Gastrocnemius medialis (tissue), 4 donors: Measurements from ENCODE around the gene MYL11.

Source experiments
- POLR2A ChIP-seq, 2 donors: fragments of 450-650 bp; IDR thresholded peaks; one replicate each; pipeline ENCODE4 v1.6.1; 2017; ENCODE audit warnings: antibody characterized with exemption in 2 of 2, mild to moderate bottlenecking in 2 of 2, moderate library complexity in 2 of 2
- TF ChIP-seq, protein P1 (sequence below), 5 experiments: fragments of 450-650 bp in 3 of 5; fragments of 200-600 bp in 2 of 5; sonication (generic) in 2 of 5; IDR thresholded peaks in 4 of 5; conservative IDR thresholded peaks in 1 of 5; 1 replicate in 4 of 5; 2 replicates in 1 of 5; pipeline ENCODE4 v1.5.1; 2016 to 2019; ENCODE audit warnings: antibody characterized with exemption in 5 of 5, mild to moderate bottlenecking in 3 of 5, moderate library complexity in 3 of 5

DNA sequence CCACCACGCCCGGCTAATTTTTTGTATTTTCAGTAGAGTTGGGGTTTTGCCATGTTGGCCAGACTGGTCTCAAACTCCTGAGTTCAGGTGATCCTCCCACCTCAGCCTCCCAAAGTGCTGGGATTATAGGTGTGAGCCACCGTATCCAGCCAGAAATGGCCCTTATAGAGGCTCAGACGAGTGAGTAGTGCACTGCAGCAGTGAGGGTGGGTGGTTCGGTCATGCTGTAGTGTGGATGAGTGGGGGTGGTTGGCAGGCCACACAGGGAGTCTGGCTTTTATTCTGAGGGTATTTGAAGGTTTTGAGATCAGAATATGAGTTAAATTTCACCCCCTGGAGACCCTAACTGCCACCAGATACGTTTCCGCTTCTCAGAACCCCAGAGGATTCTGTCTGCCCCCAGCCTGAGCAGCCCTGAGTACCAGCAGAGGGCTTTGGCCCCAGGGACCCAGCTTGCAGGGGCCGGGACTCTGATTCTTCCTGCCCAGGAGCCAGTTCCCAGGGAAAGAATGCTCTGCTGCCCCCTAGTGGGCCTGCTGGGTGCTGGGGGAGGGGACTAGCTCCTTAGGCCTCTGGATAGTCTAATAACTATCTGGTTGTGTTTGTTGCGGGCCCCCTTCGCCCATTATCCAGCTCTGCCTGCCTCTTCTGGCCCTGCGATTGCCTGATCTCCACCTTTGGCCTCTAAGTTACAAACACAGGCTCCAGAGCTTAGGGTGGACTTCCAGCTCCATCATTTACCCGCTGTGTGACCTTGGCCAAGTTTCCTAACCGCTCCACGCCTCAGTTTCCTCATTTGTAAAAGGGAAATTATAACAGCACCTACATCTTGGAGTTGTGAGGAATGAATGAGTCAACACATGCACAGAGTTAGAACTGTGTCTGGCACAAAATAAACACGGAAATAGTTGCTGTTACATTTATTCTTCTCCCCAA is 34.8 kb downstream of the MYL11 start:
- TF ChIP-seq, protein P1, sequence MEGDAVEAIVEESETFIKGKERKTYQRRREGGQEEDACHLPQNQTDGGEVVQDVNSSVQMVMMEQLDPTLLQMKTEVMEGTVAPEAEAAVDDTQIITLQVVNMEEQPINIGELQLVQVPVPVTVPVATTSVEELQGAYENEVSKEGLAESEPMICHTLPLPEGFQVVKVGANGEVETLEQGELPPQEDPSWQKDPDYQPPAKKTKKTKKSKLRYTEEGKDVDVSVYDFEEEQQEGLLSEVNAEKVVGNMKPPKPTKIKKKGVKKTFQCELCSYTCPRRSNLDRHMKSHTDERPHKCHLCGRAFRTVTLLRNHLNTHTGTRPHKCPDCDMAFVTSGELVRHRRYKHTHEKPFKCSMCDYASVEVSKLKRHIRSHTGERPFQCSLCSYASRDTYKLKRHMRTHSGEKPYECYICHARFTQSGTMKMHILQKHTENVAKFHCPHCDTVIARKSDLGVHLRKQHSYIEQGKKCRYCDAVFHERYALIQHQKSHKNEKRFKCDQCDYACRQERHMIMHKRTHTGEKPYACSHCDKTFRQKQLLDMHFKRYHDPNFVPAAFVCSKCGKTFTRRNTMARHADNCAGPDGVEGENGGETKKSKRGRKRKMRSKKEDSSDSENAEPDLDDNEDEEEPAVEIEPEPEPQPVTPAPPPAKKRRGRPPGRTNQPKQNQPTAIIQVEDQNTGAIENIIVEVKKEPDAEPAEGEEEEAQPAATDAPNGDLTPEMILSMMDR (IDR thresholded peaks at IDR 0.05 in 4 of 5, conservative IDR thresholded peaks at IDR 0.05 in 1 of 5) = peak; percentile 92 to 96 (median 95)
- no peak for TF ChIP-seq POLR2A (IDR thresholded peaks at IDR 0.05)
